HG03280 (cell line): ENCODE data around the gene C19orf38.

Experiments
- ATAC-seq: cut with Tn5 transposase; IDR thresholded peaks from one replicate; pipeline ENCODE4 v1.9.1; 2021; ENCODE audit warnings: mild to moderate bottlenecking, moderate library complexity; ENCODE audit not compliant: unreplicated experiment

The C19orf38 gene

DNA sequence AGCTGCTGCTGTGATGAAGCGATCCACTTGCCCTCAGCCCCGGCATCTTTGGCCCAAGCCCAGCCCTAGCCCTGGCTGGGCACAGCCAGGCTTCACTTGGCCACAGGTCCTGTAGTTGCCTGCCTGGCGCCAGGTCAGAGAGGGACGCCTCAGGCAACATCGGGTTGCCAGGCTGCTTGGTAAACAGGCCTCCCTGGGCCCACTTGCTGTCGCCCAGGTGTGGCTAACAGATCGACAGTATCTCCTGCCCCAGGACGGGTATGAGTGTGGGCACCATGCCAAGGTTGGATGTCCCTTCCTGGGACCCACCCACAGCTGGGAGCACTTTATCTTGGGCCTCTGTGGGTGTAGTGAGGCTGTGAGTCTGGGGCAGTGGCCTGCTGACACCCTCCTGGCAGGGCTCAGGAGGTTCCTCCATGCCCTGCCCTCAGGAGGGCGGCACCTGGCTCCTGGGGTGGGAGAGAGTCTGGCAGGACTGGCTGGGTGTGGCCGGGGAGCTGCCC is 51.0 kb downstream of the C19orf38 start:
- no peak for ATAC-seq

DNA sequence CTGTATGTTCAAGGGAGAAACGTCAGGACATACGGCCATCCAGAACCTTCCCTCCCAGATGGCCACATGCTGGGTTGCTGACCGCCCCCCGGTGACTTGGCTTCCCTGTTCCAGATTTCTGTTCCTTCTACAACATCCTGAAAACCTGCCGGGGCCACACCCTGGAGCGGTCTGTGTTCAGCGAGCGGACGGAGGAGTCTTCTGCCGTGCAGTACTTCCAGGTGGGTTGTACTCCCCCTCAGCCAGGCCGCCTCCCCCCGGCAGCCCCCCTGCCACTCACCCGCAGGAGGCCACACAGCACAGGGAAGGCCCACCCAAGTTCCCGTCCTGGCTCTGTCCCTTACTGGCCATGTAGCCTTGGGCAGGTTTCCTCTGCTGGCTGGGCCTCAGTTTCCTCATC is 59.7 kb downstream of the C19orf38 start:
- ATAC-seq: no peak

DNA sequence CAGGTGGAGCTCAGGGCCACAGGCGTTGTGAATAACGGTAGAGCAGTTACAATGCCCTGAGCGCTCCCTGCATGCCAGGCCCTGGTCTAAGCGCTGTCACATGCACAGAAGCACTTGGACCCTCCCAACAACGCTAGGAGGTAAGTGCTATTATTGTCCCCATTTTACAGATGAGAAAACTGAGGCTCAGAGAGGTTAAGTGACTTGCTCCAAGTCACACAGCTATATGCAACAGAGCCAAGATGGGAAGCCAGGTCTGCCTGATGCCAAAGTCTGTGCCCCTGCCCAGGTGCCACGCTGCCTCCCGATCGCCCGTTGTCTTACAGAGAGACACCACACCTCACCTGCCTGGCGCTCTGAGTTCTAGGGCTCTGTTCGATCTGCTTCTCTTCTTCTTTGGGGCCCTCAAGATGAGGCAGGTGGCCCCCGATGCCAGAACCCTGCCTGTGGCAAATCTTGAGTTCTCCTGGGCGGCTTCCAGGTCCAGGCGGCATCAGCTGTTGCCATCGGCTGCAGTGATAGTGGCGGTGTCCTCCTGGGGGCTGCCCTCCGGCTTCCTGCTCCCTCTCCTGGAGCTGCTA is 60.3 kb downstream of the C19orf38 start:
- ATAC-seq: no peak

DNA sequence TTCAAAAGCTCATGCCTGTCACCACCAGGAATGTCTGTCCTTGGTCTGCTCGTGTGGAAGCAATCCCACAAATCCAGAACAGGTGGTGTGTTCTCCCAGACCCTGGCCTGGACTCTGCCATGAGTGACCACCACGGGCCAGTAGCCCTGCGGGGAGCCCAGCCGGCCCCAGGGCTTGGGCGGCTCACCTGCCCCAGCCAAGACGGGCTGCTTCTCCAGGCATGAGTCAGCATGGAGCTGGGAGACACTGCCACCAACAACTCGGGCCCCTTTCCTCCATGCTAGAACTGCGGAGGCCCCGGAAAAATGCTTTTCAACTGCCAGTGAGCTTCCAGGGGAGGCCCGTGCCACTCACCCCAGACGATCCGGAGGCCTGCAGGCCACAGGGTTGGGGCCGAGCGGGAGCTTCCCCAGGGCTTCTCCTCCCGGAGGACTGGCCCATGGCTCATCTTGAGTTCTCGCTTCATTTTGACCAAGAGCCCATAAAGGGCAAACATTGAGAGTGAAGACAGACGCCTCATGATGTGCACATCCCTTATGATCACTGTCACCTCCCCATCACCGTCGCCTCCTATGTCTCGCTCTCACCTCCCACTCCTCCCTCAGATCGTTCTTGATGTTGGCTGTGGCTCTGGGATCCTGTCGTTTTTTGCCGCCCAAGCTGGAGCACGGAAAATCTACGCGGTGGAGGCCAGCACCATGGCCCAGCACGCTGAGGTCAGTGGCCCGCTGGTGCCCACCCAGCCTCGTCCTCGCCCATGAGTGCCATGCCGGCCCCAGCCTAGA is 63.6 kb downstream of the C19orf38 start:
- ATAC-seq: no peak

DNA sequence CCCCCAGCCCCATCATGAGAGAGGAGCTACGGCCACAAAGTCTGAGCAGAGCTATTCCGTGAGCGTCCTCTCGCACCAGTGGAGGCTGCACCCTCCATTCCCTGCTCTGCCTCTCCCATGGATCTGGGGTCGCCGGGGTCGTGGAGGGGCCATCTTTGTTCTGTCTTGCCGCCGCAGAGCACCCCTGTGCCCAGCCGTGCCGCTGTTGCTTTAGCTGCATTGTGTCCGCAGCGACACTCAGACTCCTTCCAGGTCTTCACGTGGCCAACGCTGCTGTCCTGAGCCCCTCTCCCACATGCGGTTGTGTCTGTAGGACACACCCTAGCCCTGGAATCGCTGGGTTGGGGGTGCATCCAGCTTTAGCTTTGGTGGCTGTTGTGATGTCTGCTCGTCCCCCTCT is 64.4 kb downstream of the C19orf38 start:
- ATAC-seq: no peak

DNA sequence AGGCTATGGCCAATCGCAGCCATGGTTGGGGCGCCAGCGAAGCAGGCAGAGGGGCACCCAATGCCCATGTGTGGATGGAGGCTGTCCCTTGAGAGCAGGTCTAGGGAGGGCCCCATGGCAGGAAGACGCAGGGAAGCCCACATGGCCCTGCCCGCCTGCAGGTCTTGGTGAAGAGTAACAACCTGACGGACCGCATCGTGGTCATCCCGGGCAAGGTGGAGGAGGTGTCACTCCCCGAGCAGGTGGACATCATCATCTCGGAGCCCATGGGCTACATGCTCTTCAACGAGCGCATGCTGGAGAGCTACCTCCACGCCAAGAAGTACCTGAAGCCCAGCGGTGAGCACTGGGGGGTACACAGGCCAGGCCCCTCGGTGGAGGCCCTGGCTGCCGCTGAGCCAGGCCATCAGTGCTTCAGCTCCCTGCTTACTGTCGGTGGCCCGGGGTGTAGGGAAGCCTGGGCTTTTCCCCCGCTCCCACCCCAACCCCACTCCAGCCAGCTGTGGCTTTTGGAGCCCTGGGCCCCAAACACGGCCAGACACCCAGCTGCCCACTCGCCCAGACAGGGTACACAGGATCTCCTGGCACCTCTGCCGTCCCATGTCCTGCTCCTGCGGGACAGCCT is 65.6 kb downstream of the C19orf38 start:
- ATAC-seq: no peak

DNA sequence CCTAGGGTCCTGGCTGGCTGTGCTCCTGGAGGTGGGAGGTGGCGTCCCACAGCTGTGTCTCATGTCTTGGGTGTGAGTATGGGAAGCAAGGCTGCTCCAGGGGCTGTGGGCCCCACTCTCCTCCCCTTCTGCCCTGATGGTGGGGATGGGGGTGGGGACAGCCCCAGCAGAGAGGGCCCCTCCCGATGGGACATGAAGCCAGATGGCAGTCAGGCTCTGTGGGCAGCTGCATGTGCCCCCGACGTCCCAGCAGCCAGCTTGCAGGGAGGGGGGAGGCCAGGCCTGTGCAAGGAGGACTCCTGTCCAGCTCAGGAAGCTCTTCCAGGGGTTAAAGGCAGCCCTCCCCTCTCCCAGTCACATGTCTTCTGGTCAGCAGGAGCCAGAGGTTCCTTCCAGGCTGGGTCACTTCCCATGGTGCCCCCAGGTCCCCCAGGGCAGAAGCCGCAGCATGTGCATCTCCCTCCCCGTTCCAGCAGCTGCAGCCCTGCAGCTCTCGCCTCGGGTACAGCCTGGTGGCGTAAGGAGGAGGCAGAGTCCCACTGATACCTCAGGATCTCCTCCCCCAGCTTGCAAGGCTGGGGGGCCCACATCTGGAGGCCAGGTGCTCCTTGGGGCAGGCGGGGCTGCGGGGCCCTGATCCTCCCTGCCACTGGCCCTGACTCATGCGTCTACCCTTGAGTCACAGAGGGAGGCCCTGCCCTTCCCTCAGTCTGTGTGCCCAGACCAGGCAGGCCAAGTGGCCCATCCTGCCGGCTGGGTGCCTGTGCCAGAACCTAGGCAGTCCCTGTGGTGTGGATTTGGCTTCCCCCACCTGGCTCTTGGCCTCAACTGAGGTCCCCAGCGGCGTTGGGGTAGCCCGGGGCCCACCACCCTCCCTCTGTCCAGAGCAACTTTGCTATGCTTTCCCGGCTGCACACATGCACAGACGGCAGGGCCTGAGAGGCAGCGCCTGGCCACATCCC is 67.2 kb downstream of the C19orf38 start:
- ATAC-seq: no peak

DNA sequence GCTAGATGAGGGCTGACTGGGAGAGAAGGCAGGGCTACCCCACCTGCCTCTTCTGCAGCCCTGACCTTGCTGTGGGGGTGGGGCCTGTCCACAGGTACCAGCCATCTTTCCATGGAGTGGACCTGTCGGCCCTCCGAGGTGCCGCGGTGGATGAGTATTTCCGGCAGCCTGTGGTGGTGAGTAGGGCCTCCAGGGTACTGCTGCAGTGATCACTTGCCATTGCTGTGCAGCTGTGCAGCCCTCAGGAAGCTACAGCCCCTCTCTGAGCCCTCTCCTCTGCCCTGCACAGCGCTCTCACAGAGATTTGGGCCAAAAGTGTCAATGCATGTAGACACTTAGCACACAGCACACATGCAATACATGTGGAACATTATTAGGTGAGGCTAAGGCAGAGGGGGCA is 68.4 kb downstream of the C19orf38 start:
- ATAC-seq: no peak

DNA sequence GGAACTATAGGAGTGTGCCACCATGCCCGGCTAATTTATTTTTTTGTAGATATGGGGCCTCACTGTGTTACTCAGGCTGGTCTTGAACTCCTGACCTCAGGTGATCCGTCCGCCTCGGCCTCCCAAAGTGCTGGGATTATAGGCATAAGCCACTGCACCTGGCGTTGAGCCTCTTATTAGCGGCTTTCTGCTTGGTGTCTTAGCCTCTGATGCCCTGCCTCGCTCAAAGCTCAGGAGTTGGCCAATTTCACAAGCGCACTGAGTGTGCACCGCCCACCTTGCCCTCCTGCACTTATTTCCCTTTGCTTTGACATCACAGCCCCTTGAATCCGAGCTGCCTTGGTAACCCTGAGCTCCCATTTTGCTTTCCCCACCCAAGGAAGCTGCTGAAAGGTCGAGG is 70.1 kb downstream of the C19orf38 start:
- ATAC-seq: no peak
